Endodermal cell (in vitro differentiated cells): ENCODE results near the gene MARK3. TPM values are rescaled to one million over a fixed set of nuclear protein-coding genes. Genes with fewer than 3 reads are reported as not detected.

ENCODE experiments used
- DNase-seq: peaks from one replicate; pipeline ENCODE4 v3.0.0-alpha.2; 2017
- H3K27ac ChIP-seq: 2 replicates; pipeline ENCODE4 v1.5.1; 2013; ENCODE audit warnings: mild to moderate bottlenecking, low read depth, low read length, moderate library complexity
- H3K27me3 ChIP-seq: 2 replicates; pipeline ENCODE4 v1.6.1; 2013; ENCODE audit warnings: mild to moderate bottlenecking, low read length, moderate library complexity; ENCODE audit not compliant: insufficient read depth, control insufficient read depth, poor library complexity, severe bottlenecking
- H3K36me3 ChIP-seq: 2 replicates; pipeline ENCODE4 v1.7.0; 2013; ENCODE audit warnings: mild to moderate bottlenecking, low read length, moderate library complexity; ENCODE audit not compliant: control insufficient read depth, insufficient read depth
- H3K4me1 ChIP-seq: one replicate; pipeline ENCODE4 v1.7.0; 2013; ENCODE audit warnings: low read length; ENCODE audit not compliant: control insufficient read depth, insufficient read depth
- H3K4me3 ChIP-seq: 2 replicates; pipeline ENCODE4 v1.5.1; 2013; ENCODE audit warnings: mild to moderate bottlenecking, low read length, moderate library complexity
- H3K9ac ChIP-seq: 2 replicates; pipeline ENCODE4 v1.6.1; 2013; ENCODE audit warnings: mild to moderate bottlenecking, low read length, moderate library complexity; ENCODE audit not compliant: poor library complexity, severe bottlenecking; ENCODE audit errors: extremely low read depth
- H3K9me3 ChIP-seq: 2 replicates; pipeline ENCODE4 v1.6.1; 2013; ENCODE audit warnings: mild to moderate bottlenecking, low read length, moderate library complexity; ENCODE audit not compliant: control insufficient read depth
- H3K27ac Mint-ChIP-seq: 2 replicates; pipeline ENCODE4 v1.8.0; 2020; ENCODE audit warnings: mixed read lengths
- H3K27me3 Mint-ChIP-seq: 2 replicates; pipeline ENCODE4 v1.8.0; 2021; ENCODE audit warnings: mild to moderate bottlenecking, mixed read lengths; ENCODE audit not compliant: insufficient read depth
- H3K36me3 Mint-ChIP-seq: 2 replicates; pipeline ENCODE4 v1.8.0; 2020; ENCODE audit warnings: low read depth, mixed read lengths
- H3K4me1 Mint-ChIP-seq: 2 replicates; pipeline ENCODE4 v1.8.0; 2020; ENCODE audit warnings: mixed read lengths
- H3K4me3 Mint-ChIP-seq: 2 replicates; pipeline ENCODE4 v1.8.0; 2020; ENCODE audit warnings: mild to moderate bottlenecking, moderate library complexity, mixed read lengths
- H3K9me3 Mint-ChIP-seq: 2 replicates; pipeline ENCODE4 v1.8.0; 2020; ENCODE audit warnings: mild to moderate bottlenecking, mixed read lengths
- WGBS, 2 experiments: methylation state at CpG; one replicate each; pipeline versions ENCODE4 v1.1.5 to v1.1.7; 2013; ENCODE audit warnings: missing lambda C conversion rate in 2 of 2, mixed read lengths in 1 of 2; ENCODE audit not compliant: insufficient coverage in 1 of 2, insufficient read length in 1 of 2; 5-methylcytosine and 5-hydroxymethylcytosine counted together
- total RNA-seq, 2 donors: library from RNA; stranded (reverse); fragmentation: NEBNext Ultra II Directional in 1 of 2; extraction: Animal tissue kit (Norgen Biotek cat#: 25700) in 1 of 2; gene quantifications; 2 replicates in 1 of 2; 3 replicates in 1 of 2; pipeline ENCODE4 v1.2.1, GENCODE V29; 2021
- TF ChIP-seq, protein P1 (sequence below): fragments of 200-600 bp; sonication (generic); conservative IDR thresholded peaks from 2 replicates; pipeline ENCODE4 v1.5.0; 2021; ENCODE audit warnings: antibody characterized with exemption, mild to moderate bottlenecking

The MARK3 gene
- total RNA-seq, 2 donors from 2014 or later, result 95.8 to 106 TPM

DNA sequence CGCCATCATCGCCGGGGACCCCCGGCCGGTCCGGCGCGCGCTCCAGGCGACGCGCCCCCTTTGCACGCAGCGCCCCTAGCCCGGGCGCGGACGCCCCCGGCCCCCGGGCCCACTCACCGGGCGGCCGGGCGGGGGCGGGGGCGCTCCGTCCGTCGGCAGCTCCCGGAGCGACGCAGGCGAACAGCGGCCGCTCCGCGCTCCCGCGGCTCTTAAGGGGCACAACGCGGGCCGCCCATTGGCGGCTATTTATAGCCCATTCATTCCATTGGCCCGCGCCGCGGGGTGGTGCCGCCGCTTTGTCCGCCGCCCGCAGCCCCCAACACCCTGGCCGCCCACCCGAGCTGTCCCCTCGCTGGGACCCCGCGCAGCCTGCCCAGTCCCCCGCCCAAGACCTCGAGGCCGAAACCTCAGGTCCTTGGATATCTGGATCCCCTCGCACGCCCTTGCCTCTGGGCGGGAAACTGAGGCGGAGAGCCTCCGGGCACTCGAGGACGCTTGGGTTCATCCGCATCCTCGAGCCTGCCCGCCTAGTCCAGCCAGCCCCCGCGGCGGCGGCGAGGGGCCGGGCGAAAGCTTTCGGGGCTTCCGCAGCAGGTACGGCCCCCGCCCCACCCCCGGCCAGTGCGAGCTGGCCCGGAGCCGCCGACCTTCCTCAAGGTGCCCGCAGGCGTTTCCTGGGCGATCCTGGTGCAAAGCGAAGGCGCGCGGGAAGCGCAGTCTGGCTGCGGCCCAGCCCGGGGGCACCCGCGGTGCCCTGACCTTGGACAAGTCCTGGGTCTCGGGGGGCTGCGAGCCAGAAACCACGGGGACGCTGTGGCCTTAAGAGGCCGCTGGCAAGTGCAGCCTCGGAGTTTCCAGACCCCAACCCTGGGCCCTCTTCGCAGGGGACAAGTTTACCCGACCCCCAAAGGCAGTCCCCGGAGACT, 137.7 kb downstream of the MARK3 start, which contains the start of gene CKB:
Gene CKB (minus strand): TSS at position 182 of the 926 bp plus-strand sequence. CDS start 337 bp downstream, outside the sequence.
- H3K36me3 ChIP-seq, result peaks cover 19% of the 10 kb centered on the region
- Mint-ChIP-seq H3K27ac (no peak within 1 kb of the TSS), H3K9me3 (no peaks in the 10 kb centered on the region), H3K4me3 (peak within 1 kb of the TSS; percentile 67), H3K27me3 (peaks cover 14% of the 10 kb centered on the region), H3K4me1 (peaks cover 34% of the 10 kb centered on the region), H3K36me3 (peaks cover 9% of the 10 kb centered on the region)
- TF ChIP-seq, protein P1, sequence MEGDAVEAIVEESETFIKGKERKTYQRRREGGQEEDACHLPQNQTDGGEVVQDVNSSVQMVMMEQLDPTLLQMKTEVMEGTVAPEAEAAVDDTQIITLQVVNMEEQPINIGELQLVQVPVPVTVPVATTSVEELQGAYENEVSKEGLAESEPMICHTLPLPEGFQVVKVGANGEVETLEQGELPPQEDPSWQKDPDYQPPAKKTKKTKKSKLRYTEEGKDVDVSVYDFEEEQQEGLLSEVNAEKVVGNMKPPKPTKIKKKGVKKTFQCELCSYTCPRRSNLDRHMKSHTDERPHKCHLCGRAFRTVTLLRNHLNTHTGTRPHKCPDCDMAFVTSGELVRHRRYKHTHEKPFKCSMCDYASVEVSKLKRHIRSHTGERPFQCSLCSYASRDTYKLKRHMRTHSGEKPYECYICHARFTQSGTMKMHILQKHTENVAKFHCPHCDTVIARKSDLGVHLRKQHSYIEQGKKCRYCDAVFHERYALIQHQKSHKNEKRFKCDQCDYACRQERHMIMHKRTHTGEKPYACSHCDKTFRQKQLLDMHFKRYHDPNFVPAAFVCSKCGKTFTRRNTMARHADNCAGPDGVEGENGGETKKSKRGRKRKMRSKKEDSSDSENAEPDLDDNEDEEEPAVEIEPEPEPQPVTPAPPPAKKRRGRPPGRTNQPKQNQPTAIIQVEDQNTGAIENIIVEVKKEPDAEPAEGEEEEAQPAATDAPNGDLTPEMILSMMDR, result no peak
- H3K27me3 ChIP-seq, result peaks cover 11% of the 10 kb centered on the region
- 2 to 3% methylated on average over 44 to 107 of the region's 107 CpGs for WGBS, 2 experiments
- H3K4me1 ChIP-seq, result peaks cover 29% of the 10 kb centered on the region
- peak; percentile 88 for DNase-seq
- H3K9ac ChIP-seq, result peak within 1 kb of the TSS; percentile 80
- H3K9me3 ChIP-seq, result no peaks in the 10 kb centered on the region
- H3K4me3 ChIP-seq, result peak within 1 kb of the TSS; percentile 80
- H3K27ac ChIP-seq, result peak within 1 kb of the TSS; percentile 76

DNA sequence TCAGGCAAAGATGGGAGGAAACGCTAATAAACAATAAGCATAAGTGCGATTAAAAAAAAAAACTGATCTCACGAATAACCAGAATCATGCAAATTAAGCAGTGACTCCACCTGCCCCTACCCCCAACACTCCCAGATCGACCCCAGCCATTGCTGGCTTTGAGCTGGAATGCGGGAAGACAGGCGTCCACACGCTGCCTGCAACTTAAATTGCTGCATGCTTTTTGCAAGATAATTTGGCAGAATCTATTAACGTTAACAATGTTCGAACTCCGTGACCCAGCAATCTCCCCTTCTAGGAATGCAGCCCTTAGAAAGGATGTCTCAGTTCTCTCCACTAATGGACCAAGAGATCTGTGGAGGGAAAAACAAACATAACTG, 138.3 kb downstream of the MARK3 start:
- peaks cover 14% of the 10 kb centered on the region for H3K27me3 Mint-ChIP-seq
- H3K9me3 Mint-ChIP-seq, result no peaks in the 10 kb centered on the region
- H3K4me3 ChIP-seq, result peak overlapping the region; percentile 56

More for the DNA sequence above, 138.3 kb downstream of the MARK3 start:
- DNase-seq, result no peak
- WGBS, 2 experiments, result 44 to 50% methylated on average over 9 to 10 of the region's 10 CpGs
- Histone ChIP-seq H3K9ac (no peak overlapping the region), H3K9me3 (no peaks in the 10 kb centered on the region), H3K4me1 (peaks cover 33% of the 10 kb centered on the region), H3K27me3 (peaks cover 11% of the 10 kb centered on the region), H3K36me3 (peaks cover 19% of the 10 kb centered on the region), H3K27ac (no peak overlapping the region)
- H3K27ac Mint-ChIP-seq, result no peak overlapping the region
- TF ChIP-seq, protein P1, result no peak
- peaks cover 38% of the 10 kb centered on the region for H3K4me1 Mint-ChIP-seq
- H3K4me3 Mint-ChIP-seq, result peak overlapping the region; percentile 67
- peaks cover 9% of the 10 kb centered on the region for H3K36me3 Mint-ChIP-seq
